Suprapubic skin (tissue), 4 donors: ENCODE results near the gene TANGO6. TPM values are rescaled to one million over a fixed set of nuclear protein-coding genes. Genes with fewer than 3 reads are reported as not detected.

ENCODE experiments used
- DNase-seq, 2 donors: peaks; one replicate each; pipeline ENCODE4 v3.0.0-alpha.2; 2019; ENCODE audit warnings: low spot score in 2 of 2
- H3K27ac ChIP-seq: fragments of 200-600 bp; sonication (generic); one replicate; pipeline ENCODE4 v1.5.1; 2019
- H3K27me3 ChIP-seq: fragments of 200-600 bp; sonication (generic); one replicate; pipeline ENCODE4 v1.5.1; 2019
- H3K36me3 ChIP-seq: fragments of 200-600 bp; sonication (generic); one replicate; pipeline ENCODE4 v1.5.1; 2019
- H3K4me1 ChIP-seq: fragments of 200-600 bp; sonication (generic); one replicate; pipeline ENCODE4 v1.5.1; 2019
- H3K4me3 ChIP-seq: fragments of 200-600 bp; sonication (generic); one replicate; pipeline ENCODE4 v1.5.1; 2019; ENCODE audit warnings: mild to moderate bottlenecking
- H3K9me3 ChIP-seq: fragments of 200-600 bp; sonication (generic); one replicate; pipeline ENCODE4 v1.5.1; 2019
- EP300 ChIP-seq: sonication (generic); formaldehyde crosslinking; IDR thresholded peaks from one replicate; pipeline ENCODE4 v1.6.1; 2017; ENCODE audit warnings: antibody characterized with exemption
- POLR2A ChIP-seq, 2 donors: fragments of 450-650 bp; IDR thresholded peaks; one replicate each; pipeline ENCODE4 v1.6.1; 2017; ENCODE audit warnings: antibody characterized with exemption in 2 of 2, mild to moderate bottlenecking in 2 of 2, moderate library complexity in 2 of 2
- POLR2AphosphoS5 ChIP-seq, 3 donors: sonication (generic); formaldehyde crosslinking; IDR thresholded peaks; one replicate each; pipeline ENCODE4 v1.6.1; 2017; ENCODE audit warnings: antibody characterized with exemption in 3 of 3
- WGBS: methylation state at CpG from one replicate; pipeline ENCODE4 v1.1.5; 2018; 5-methylcytosine and 5-hydroxymethylcytosine counted together
- total RNA-seq, 4 donors: library from RNA; depleted of rRNA; stranded (reverse); fragments of >200 nt; gene quantifications; one replicate each; pipeline ENCODE4 v1.1.0, GENCODE V29; 2016
- TF ChIP-seq, protein P1 (sequence below), 2 donors: fragments of 200-600 bp in 1 of 2; fragments of 450-650 bp in 1 of 2; sonication (generic) in 1 of 2; IDR thresholded peaks; one replicate each; pipeline ENCODE4 v1.5.1; 2016 to 2019; ENCODE audit warnings: antibody characterized with exemption in 2 of 2, mild to moderate bottlenecking in 1 of 2, moderate library complexity in 1 of 2

TANGO6 gene
- total RNA-seq, 4 donors from 2014 or later, result 10.6 to 14.0 (median 12.0) TPM

DNA sequence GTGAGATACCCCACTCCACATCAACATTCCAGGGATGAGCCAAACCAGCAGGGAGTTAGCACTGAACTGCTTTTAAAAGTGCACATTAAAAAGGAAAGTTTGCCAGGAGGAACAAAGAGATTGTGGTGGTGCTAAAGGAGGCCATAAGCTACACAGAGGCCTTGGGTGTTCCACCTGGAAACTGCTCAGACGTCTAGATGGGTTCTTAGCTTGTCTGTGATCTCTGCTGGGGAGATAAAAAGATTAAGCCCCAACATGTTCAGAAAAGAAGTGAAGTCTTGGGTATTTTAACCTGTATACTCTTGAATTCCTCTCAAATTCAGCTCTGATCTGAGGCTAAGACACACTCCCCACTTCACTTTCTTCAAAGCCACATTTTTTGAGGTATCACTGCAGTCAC is 272.5 kb downstream of the TANGO6 start:
- 53% methylated on average over 1 of the region's 1 CpG for WGBS
- no peak overlapping the region for H3K4me3 ChIP-seq
- peaks cover 22% of the 10 kb centered on the region for H3K4me1 ChIP-seq
- no peak for DNase-seq
- peaks cover 72% of the 10 kb centered on the region for H3K36me3 ChIP-seq
- TF ChIP-seq, protein P1, sequence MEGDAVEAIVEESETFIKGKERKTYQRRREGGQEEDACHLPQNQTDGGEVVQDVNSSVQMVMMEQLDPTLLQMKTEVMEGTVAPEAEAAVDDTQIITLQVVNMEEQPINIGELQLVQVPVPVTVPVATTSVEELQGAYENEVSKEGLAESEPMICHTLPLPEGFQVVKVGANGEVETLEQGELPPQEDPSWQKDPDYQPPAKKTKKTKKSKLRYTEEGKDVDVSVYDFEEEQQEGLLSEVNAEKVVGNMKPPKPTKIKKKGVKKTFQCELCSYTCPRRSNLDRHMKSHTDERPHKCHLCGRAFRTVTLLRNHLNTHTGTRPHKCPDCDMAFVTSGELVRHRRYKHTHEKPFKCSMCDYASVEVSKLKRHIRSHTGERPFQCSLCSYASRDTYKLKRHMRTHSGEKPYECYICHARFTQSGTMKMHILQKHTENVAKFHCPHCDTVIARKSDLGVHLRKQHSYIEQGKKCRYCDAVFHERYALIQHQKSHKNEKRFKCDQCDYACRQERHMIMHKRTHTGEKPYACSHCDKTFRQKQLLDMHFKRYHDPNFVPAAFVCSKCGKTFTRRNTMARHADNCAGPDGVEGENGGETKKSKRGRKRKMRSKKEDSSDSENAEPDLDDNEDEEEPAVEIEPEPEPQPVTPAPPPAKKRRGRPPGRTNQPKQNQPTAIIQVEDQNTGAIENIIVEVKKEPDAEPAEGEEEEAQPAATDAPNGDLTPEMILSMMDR (IDR thresholded peaks at IDR 0.05), result no peak
- no peak for TF ChIP-seq POLR2AphosphoS5 (IDR thresholded peaks at IDR 0.05)
- TF ChIP-seq EP300, result no peak
- TF ChIP-seq POLR2A (IDR thresholded peaks at IDR 0.05), result no peak
- H3K9me3 ChIP-seq, result no peaks in the 10 kb centered on the region
- H3K27me3 ChIP-seq, result no peaks in the 10 kb centered on the region
- no peak overlapping the region for H3K27ac ChIP-seq

DNA sequence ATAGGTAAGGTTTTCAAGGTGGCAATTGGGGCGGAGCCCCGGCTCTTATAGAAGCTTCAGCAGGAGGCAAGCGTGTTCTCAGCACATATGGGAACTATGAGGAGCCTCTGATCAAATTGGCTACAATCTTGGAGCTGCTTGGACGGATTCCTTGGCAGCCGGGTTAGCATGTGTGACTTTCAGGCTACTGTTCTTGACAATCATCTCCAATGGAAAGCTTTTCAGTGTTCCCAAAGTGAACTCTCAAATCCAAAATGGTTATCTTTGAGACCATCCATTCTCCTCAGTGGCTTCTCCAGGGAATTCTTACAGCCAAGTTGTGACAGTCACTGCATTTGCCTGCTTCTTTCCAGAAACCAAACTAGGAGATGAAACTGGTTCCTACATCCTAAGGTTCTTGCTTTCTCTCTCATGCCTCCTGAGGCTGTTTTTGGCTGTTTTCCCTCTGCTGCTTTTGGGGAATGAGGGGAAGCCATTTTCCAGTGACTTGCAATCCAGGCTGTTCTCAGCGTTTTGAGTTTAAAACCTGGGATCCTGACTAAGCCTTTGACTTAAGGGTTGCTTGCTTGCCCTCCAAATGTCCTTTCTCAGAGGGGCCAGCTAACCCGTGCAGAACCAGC is 273.0 kb downstream of the TANGO6 start:
- Histone ChIP-seq H3K4me1 (peaks cover 22% of the 10 kb centered on the region), H3K27me3 (no peaks in the 10 kb centered on the region), H3K27ac (no peak overlapping the region), H3K4me3 (no peak overlapping the region), H3K36me3 (peaks cover 75% of the 10 kb centered on the region), H3K9me3 (no peaks in the 10 kb centered on the region)
- TF ChIP-seq POLR2AphosphoS5 (IDR thresholded peaks at IDR 0.05) (no peak), EP300 (no peak), POLR2A (IDR thresholded peaks at IDR 0.05) (no peak)
- TF ChIP-seq, protein P1 (IDR thresholded peaks at IDR 0.05), result no peak
- WGBS, result 62% methylated on average over 6 of the region's 7 CpGs
- DNase-seq, result no peak

DNA sequence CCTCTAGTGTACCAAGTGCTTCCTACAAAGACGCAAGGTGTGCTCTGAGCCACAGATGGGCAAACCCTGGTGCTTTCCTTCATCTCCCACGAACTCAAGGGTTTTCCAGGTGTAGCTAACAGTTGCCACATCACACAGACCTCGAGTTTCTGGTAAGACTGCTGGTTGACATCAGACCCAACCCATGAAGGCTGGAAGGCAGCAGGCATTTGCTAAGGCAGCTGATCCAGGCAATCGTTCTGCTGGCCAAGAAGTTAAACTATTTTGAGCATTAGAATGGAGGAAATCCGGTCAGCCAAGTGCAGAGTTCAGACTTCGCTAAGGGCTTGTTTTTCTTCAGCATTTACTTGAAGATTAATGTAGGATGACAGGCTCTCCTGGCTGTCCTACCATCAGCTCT is 273.6 kb downstream of the TANGO6 start:
- Histone ChIP-seq H3K4me1 (peaks cover 19% of the 10 kb centered on the region), H3K36me3 (peaks cover 75% of the 10 kb centered on the region), H3K27me3 (no peaks in the 10 kb centered on the region), H3K4me3 (no peak overlapping the region), H3K27ac (no peak overlapping the region), H3K9me3 (no peaks in the 10 kb centered on the region)
- no peak for DNase-seq
- TF ChIP-seq POLR2A (IDR thresholded peaks at IDR 0.05), result no peak
- TF ChIP-seq, protein P1 (IDR thresholded peaks at IDR 0.05), result no peak
- no peak for TF ChIP-seq POLR2AphosphoS5 (IDR thresholded peaks at IDR 0.05)
- no peak for TF ChIP-seq EP300
- 55% methylated on average over 5 of the region's 6 CpGs for WGBS

DNA sequence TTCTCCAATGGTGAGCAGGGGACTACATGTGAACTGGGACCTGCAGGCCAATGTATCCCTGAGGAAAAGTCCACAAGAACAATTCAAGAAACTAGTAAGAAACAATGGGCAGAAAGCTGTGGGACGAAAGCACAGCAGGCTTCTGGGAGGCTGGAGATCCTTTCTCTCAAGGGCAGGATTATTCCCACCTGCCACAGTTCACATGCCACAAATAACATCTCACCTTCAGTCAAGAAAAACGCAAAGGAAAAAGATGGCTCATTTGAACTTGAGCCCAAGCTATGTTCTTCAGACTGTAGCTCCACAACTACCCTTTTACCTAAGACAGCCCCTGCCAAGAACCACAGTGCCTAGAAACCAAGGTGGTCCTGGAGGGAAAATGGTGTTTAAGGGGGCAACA is 275.1 kb downstream of the TANGO6 start:
- peaks cover 69% of the 10 kb centered on the region for H3K36me3 ChIP-seq
- H3K9me3 ChIP-seq, result no peaks in the 10 kb centered on the region
- no peak for TF ChIP-seq POLR2AphosphoS5 (IDR thresholded peaks at IDR 0.05)
- no peak for TF ChIP-seq POLR2A (IDR thresholded peaks at IDR 0.05)
- no peak for TF ChIP-seq EP300
- TF ChIP-seq, protein P1 (IDR thresholded peaks at IDR 0.05), result no peak
- 92% methylated on average over 2 of the region's 2 CpGs for WGBS
- no peak overlapping the region for H3K27ac ChIP-seq
- H3K4me1 ChIP-seq, result peaks cover 10% of the 10 kb centered on the region
- H3K27me3 ChIP-seq, result no peaks in the 10 kb centered on the region
- DNase-seq, result no peak
- no peak overlapping the region for H3K4me3 ChIP-seq

DNA sequence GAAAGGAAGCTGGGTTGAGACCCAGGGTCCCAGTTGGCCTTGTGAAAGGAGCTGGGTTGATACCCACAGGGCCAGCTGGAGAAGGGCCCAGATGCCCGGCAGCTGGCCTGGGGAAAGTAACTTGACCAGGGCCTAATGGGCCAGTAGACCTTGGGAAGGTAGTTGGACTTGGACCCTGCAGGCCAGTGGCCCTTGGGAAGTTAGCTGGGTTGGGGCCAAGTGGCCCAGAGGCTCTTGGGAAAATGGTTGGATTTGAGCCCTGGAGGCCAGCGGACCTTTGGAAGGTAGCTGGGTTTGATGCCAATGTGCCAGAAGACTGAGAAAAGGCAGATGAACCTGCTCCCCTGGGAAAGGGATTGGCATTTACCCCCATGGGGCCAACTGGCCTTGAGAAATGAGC is 275.7 kb downstream of the TANGO6 start:
- H3K9me3 ChIP-seq, result no peaks in the 10 kb centered on the region
- no peak for DNase-seq
- TF ChIP-seq POLR2A (IDR thresholded peaks at IDR 0.05), result no peak
- no peak for TF ChIP-seq POLR2AphosphoS5 (IDR thresholded peaks at IDR 0.05)
- TF ChIP-seq, protein P1 (IDR thresholded peaks at IDR 0.05), result no peak
- TF ChIP-seq EP300, result no peak

More for the DNA sequence above, 275.7 kb downstream of the TANGO6 start:
- Histone ChIP-seq H3K4me1 (peaks cover 12% of the 10 kb centered on the region), H3K27ac (no peak overlapping the region), H3K27me3 (no peaks in the 10 kb centered on the region), H3K4me3 (no peak overlapping the region), H3K36me3 (peaks cover 64% of the 10 kb centered on the region)
- whole genome bisulfite sequencing, result 86% methylated on average over 1 of the region's 2 CpGs
